ENCODE results near the gene TST.

DNA sequence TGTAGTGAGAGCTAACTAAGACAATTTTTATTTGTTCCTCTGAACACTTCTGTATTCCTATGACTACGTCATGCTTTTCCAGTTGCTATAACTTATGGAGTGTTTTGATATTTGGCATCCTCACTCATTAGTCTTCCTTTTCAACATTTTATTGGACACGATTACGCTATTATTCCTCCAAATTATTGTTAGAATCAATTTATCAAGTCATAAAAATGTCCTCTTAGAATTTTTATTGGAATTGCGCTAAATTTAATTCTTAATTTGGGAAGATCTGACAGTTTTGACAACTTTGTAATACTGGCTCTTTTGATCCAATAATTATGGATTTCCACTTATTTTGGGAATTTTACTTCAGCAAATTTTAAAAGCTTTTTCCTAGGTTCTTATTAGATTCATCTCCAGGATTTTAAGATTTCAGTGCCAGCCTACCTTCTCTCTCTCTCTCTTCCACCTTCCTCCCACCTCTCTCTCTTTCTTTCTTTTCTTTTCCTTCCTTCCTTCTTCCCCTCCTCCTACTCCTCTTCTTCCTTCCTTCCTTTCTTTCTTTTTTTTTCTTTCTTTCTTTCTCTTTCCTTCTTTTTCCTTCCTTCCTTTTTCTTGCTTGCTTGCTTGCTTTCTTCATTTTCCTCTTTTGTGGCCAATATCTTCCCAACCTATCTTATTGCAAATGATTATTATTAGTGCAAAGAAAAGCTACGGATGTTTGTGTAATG lies 50.8 kb downstream of the TST start:
- TF ChIP-seq EP300 (IDR thresholded peaks at IDR 0.05) (no peak), CTCF (IDR thresholded peaks at IDR 0.05) (no peak), POLR2A (IDR thresholded peaks at IDR 0.05; ENCODE audit: low read depth) (no peak)
